ENCODE data around the gene DNHD1.

DNA sequence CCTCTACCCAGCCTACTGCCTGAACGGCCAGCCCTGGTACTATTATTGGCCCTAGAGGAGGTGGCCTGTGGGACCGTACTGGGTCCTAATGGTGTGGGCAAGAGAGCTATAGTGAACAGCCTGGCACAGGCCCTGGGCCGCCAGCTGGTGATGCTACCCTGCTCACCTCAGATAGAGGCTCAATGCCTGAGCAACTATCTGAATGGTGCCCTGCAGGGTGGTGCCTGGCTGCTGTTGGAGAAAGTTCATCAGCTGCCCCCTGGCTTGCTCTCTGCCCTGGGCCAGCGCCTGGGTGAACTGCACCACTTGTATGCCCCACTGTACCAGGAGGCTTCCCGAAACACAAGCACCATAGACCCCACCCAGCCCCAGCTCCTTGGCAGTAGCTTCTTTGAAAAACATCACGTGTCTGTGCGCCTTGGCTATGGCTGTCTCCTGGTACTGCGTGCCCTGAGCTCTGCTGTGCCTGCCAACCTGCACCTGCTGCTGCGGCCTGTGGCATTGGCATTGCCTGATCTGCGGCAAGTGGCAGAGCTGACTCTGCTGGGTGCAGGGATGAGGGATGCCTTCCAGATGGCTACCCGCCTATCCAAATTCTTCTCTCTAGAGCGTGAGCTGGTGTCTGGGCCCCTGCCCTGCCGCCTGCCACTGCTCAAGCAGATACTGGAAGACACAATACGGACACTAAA is 49.0 kb downstream of the DNHD1 start:
- TF ChIP-seq SIN3A (IDR thresholded peaks at IDR 0.05; ENCODE audit: borderline replicate concordance, insufficient read depth, low read depth, low read length): no peak
- TF ChIP-seq POLR2AphosphoS5 (IDR thresholded peaks at IDR 0.05; ENCODE audit: low read depth, low read length): no peak
- TF ChIP-seq REST (IDR thresholded peaks at IDR 0.05; ENCODE audit: insufficient read depth in 1 of 2, low read depth in 2 of 2, low read length in 1 of 2): no peak

All from Panc1 (cell line).